OCI-LY1 (cell line): Measurements from ENCODE around the gene SPATA2L.

ENCODE experiments used
- H2AFZ ChIP-seq: fragments of 200-600 bp; sonication (generic), shearing (Covaris generic); 2 replicates; pipeline ENCODE4 v1.6.0; 2014; ENCODE audit warnings: antibody characterized with exemption, mild to moderate bottlenecking, low read length
- H3F3A ChIP-seq: fragments of 200-600 bp; sonication (generic), shearing (Covaris generic); 2 replicates; pipeline ENCODE4 v1.6.0; 2014; ENCODE audit warnings: mild to moderate bottlenecking, antibody characterized with exemption, low read length, moderate library complexity; ENCODE audit not compliant: insufficient read depth
- H3K27ac ChIP-seq: fragments of 200-600 bp; sonication (generic); 2 replicates; pipeline ENCODE4 v1.5.1; 2014; ENCODE audit warnings: low read length, mixed run types, mild to moderate bottlenecking, low read depth; ENCODE audit not compliant: poor library complexity, severe bottlenecking
- H3K27me3 ChIP-seq: fragments of 200-600 bp; sonication (generic); 2 replicates; pipeline ENCODE4 v1.6.0; 2014; ENCODE audit warnings: antibody characterized with exemption, mild to moderate bottlenecking, low read length, moderate library complexity; ENCODE audit not compliant: insufficient read depth
- H3K36me3 ChIP-seq: fragments of 200-600 bp; sonication (generic); 2 replicates; pipeline ENCODE4 v1.6.1; 2014; ENCODE audit warnings: mild to moderate bottlenecking, antibody characterized with exemption, low read length, moderate library complexity, mixed read lengths; ENCODE audit not compliant: insufficient read depth
- H3K4me1 ChIP-seq: fragments of 200-600 bp; sonication (generic); 2 replicates; pipeline ENCODE4 v1.5.1; 2014; ENCODE audit warnings: mild to moderate bottlenecking, low read length, moderate library complexity; ENCODE audit not compliant: insufficient read depth, severe bottlenecking
- H3K4me2 ChIP-seq: fragments of 200-600 bp; sonication (generic), shearing (Covaris generic); 2 replicates; pipeline ENCODE4 v1.6.1; 2014; ENCODE audit warnings: low read length
- H3K4me3 ChIP-seq: fragments of 200-600 bp; sonication (generic); 2 replicates; pipeline ENCODE4 v1.5.1; 2014; ENCODE audit warnings: low read length, low read depth, mild to moderate bottlenecking, mixed read lengths; ENCODE audit not compliant: poor library complexity, severe bottlenecking
- H3K79me2 ChIP-seq: fragments of 200-600 bp; shearing (Covaris generic); 2 replicates; pipeline ENCODE4 v1.6.1; 2016; ENCODE audit warnings: mixed run types, low read length, mixed read lengths; ENCODE audit not compliant: insufficient read depth
- H3K9ac ChIP-seq: fragments of 200-600 bp; sonication (generic), shearing (Covaris generic); 2 replicates; pipeline ENCODE4 v1.6.1; 2014; ENCODE audit warnings: mild to moderate bottlenecking, low read length, mixed read lengths
- H3K9me2 ChIP-seq: fragments of 200-600 bp; sonication (generic), shearing (Covaris generic); 2 replicates; pipeline ENCODE4 v1.6.1; 2014; ENCODE audit warnings: low read depth, mild to moderate bottlenecking, low read length, mixed read lengths
- H3K9me3 ChIP-seq: fragments of 200-600 bp; shearing (Covaris generic); 2 replicates; pipeline ENCODE4 v1.6.1; 2014; ENCODE audit warnings: low read length, mixed read lengths
- H4K20me1 ChIP-seq: fragments of 200-600 bp; sonication (generic), shearing (Covaris generic); 2 replicates; pipeline ENCODE4 v1.6.0; 2016; ENCODE audit warnings: mild to moderate bottlenecking, low read length; ENCODE audit not compliant: insufficient read depth
- EZH2 ChIP-seq: fragments of 200-600 bp; sonication (generic), shearing (Covaris generic); IDR thresholded peaks from 2 replicates; pipeline ENCODE4 v1.8.0; 2017; ENCODE audit warnings: borderline replicate concordance, mixed run types, mild to moderate bottlenecking, antibody characterized with exemption, low read length, moderate library complexity, mixed read lengths
- TF ChIP-seq, protein P1 (sequence below): fragments of 200-600 bp; sonication (generic), shearing (Covaris generic); IDR thresholded peaks from 2 replicates; pipeline ENCODE4 v1.5.1; 2017; ENCODE audit warnings: mild to moderate bottlenecking, antibody characterized with exemption, low read length, moderate library complexity, mixed read lengths

The SPATA2L gene

DNA sequence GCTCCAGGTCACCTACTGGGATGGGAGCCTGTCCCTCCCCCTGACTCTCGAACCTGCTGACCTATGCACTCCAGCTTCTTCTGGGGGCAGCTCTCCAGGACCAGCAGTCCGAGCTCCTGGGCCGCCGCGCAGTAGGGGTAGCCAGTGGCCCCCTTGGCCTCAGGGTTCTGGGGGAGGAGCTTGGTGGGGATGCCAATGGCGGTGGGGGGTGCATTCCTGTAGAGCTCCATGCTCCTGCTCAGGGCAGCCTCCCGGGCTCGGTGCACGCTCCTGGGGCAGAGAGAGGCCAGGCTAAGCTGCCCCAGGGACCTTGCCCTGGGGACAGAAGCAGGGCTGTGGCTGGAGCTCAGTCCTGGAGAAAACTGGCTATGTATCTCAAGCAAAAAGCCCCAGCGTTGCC, 7.7 kb upstream of the SPATA2L start:
- Histone ChIP-seq H3K4me2 (no peak overlapping the region), H3K4me3 (no peak overlapping the region), H2AFZ (no peak overlapping the region), H3K36me3 (peaks cover 8% of the 10 kb centered on the region), H3K79me2 (no peaks in the 10 kb centered on the region), H3K9ac (no peak overlapping the region), H3K4me1 (peaks cover 17% of the 10 kb centered on the region), H3K9me3 (no peaks in the 10 kb centered on the region), H3F3A (no peaks in the 10 kb centered on the region), H3K27ac (no peak overlapping the region), H3K9me2 (no peaks in the 10 kb centered on the region), H3K27me3 (0 out of 2 replicates have a peak, but pooled peaks cover 5% of the 10 kb centered on the region), H4K20me1 (no peaks in the 10 kb centered on the region)
- no peak for TF ChIP-seq EZH2
- TF ChIP-seq, protein P1, sequence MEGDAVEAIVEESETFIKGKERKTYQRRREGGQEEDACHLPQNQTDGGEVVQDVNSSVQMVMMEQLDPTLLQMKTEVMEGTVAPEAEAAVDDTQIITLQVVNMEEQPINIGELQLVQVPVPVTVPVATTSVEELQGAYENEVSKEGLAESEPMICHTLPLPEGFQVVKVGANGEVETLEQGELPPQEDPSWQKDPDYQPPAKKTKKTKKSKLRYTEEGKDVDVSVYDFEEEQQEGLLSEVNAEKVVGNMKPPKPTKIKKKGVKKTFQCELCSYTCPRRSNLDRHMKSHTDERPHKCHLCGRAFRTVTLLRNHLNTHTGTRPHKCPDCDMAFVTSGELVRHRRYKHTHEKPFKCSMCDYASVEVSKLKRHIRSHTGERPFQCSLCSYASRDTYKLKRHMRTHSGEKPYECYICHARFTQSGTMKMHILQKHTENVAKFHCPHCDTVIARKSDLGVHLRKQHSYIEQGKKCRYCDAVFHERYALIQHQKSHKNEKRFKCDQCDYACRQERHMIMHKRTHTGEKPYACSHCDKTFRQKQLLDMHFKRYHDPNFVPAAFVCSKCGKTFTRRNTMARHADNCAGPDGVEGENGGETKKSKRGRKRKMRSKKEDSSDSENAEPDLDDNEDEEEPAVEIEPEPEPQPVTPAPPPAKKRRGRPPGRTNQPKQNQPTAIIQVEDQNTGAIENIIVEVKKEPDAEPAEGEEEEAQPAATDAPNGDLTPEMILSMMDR = no peak

DNA sequence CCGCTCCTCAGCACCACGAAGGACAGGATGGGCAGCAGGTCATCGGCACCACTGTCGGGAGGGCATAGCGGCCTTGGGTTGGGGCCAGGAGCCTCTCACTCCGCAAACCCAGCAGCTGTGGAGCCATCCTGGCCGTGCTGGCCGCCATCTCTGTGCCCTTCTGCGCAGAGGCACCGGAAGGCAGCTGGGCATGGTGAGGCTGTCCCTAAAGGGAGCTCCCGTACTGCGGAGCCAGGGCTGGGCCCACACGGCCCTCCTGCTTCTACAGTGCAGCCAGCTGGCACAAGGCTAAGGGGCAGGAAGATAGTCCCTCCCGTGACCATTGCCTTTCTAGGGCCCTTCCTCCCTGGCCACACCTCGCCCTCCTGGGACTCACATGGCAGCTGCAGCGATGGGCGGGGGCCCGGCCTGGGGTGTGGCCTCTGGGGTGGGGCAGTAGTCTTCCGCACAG, 7.0 kb upstream of the SPATA2L start:
- Histone ChIP-seq H3K27me3 (0 out of 2 replicates have a peak, but pooled peaks cover 5% of the 10 kb centered on the region), H3K4me2 (no peak overlapping the region), H4K20me1 (no peaks in the 10 kb centered on the region), H3K4me3 (no peak overlapping the region), H2AFZ (no peak overlapping the region), H3K9me2 (no peaks in the 10 kb centered on the region), H3K9me3 (no peaks in the 10 kb centered on the region), H3K36me3 (peaks cover 2% of the 10 kb centered on the region; the same call in 1 of the 2 replicates), H3K4me1 (peaks cover 17% of the 10 kb centered on the region), H3F3A (no peaks in the 10 kb centered on the region), H3K79me2 (no peaks in the 10 kb centered on the region), H3K9ac (no peak overlapping the region), H3K27ac (no peak overlapping the region)
- no peak for TF ChIP-seq EZH2
- TF ChIP-seq, protein P1 = no peak

DNA sequence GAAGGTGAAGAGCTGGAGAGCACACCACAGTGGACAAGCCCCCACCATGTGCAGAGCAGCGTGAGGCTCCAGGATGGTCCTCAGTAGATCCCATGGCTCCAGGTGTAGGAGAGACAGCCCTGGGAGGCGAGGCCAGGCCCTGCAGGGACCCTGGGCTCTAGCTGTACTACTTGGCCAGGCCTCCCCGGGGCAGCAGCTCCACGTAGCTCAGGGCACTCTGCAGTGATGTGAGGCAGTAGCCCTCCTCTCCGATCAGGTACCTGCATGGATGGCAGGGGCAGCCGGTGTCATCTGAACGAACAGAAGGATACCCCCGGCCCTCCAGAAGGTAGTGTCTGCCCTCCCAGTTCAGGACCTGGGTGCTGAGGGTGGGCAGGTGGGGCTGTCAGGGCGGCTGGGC, 6.2 kb upstream of the SPATA2L start:
- no peaks in the 10 kb centered on the region for H3K79me2 ChIP-seq
- no peaks in the 10 kb centered on the region for H4K20me1 ChIP-seq
- no peak overlapping the region for H3K27ac ChIP-seq
- H3K4me2 ChIP-seq = no peak overlapping the region
- H2AFZ ChIP-seq = no peak overlapping the region
- H3K9me3 ChIP-seq = no peaks in the 10 kb centered on the region
- no peaks in the 10 kb centered on the region for H3F3A ChIP-seq
- no peaks in the 10 kb centered on the region for H3K9me2 ChIP-seq
- H3K9ac ChIP-seq = no peak overlapping the region
- 0 out of 2 replicates have a peak, but pooled peaks cover 5% of the 10 kb centered on the region for H3K27me3 ChIP-seq
- H3K4me1 ChIP-seq = peaks cover 12% of the 10 kb centered on the region
- TF ChIP-seq EZH2 = no peak
- TF ChIP-seq, protein P1 = no peak
- no peak overlapping the region for H3K4me3 ChIP-seq
- H3K36me3 ChIP-seq = no peaks in the 10 kb centered on the region
